Hepatocyte (in vitro differentiated cells): Measurements from ENCODE around the gene SEMA4G. TPM values are rescaled to one million over a fixed set of nuclear protein-coding genes. Genes with fewer than 3 reads are reported as not detected.
"Not testable (repeated sequence)": the region's sequence is repeated elsewhere in the genome, so short reads cannot be mapped to it uniquely, and the experiment has no call there.

Source experiments
- DNase-seq: peaks from one replicate; pipeline ENCODE4 v3.0.0-alpha.2; 2016; ENCODE audit warnings: low spot score
- H2AFZ ChIP-seq: fragments of 200-600 bp; sonication (generic); 2 replicates; pipeline ENCODE4 v1.6.0; 2016; ENCODE audit warnings: antibody characterized with exemption, mild to moderate bottlenecking
- H3K27ac ChIP-seq: fragments of 200-600 bp; sonication (generic); 2 replicates; pipeline ENCODE4 v1.5.1; 2016; ENCODE audit warnings: mild to moderate bottlenecking
- H3K27me3 ChIP-seq: fragments of 200-600 bp; sonication (generic); 2 replicates; pipeline ENCODE4 v1.6.1; 2016
- H3K36me3 ChIP-seq: fragments of 200-600 bp; sonication (generic); replicated peaks from 2 replicates; pipeline ENCODE4 v1.5.1; 2016; ENCODE audit warnings: low read depth; ENCODE audit not compliant: insufficient read depth
- H3K4me1 ChIP-seq: fragments of 200-600 bp; sonication (generic); 2 replicates; pipeline ENCODE4 v1.5.1; 2016; ENCODE audit warnings: mild to moderate bottlenecking, moderate library complexity; ENCODE audit not compliant: insufficient read depth
- H3K4me2 ChIP-seq: fragments of 200-600 bp; sonication (generic); 2 replicates; pipeline ENCODE4 v1.6.0; 2016
- H3K4me3 ChIP-seq: fragments of 200-600 bp; sonication (generic); 2 replicates; pipeline ENCODE4 v1.5.1; 2016; ENCODE audit warnings: mild to moderate bottlenecking
- H3K79me2 ChIP-seq: fragments of 200-600 bp; sonication (generic); 2 replicates; pipeline ENCODE4 v1.6.0; 2017; ENCODE audit warnings: mild to moderate bottlenecking
- H3K9me2 ChIP-seq: fragments of 200-600 bp; sonication (generic); replicated peaks from 2 replicates; pipeline ENCODE4 v1.6.0; 2017; ENCODE audit warnings: mild to moderate bottlenecking; ENCODE audit not compliant: insufficient read depth
- H3K9me3 ChIP-seq: fragments of 200-600 bp; sonication (generic); 2 replicates; pipeline ENCODE4 v1.5.1; 2016; ENCODE audit warnings: low read depth, mild to moderate bottlenecking
- H4K20me1 ChIP-seq: fragments of 200-600 bp; sonication (generic); 2 replicates; pipeline ENCODE4 v1.6.0; 2016; ENCODE audit warnings: mild to moderate bottlenecking; ENCODE audit not compliant: insufficient read depth, poor library complexity, severe bottlenecking
- EZH2 ChIP-seq: fragments of 200-600 bp; sonication (generic); IDR thresholded peaks from 2 replicates; pipeline ENCODE4 v1.6.1; 2016; ENCODE audit warnings: antibody characterized with exemption, mild to moderate bottlenecking, borderline replicate concordance
- EZH2phosphoT487 ChIP-seq: fragments of 200-600 bp; sonication (generic); IDR thresholded peaks from one replicate; pipeline ENCODE4 v1.6.1; 2018; ENCODE audit warnings: antibody characterized with exemption, mild to moderate bottlenecking, low read depth, moderate library complexity; ENCODE audit not compliant: unreplicated experiment, severe bottlenecking
- WGBS: methylation state at CpG from one replicate; pipeline ENCODE4 v1.1.6; 2016; ENCODE audit warnings: low lambda C conversion rate; ENCODE audit errors: missing lambda C conversion rate; 5-methylcytosine and 5-hydroxymethylcytosine counted together
- polyA plus RNA-seq: library from polyadenylated mRNA; unstranded; fragments of >200 nt; fragmentation: Nextera tagmentation; extraction: Ambion mirVana; gene quantifications from 2 replicates; pipeline ENCODE4 v1.2.1, GENCODE V29; 2016
- total RNA-seq: library from RNA; depleted of rRNA; stranded (reverse); fragments of >200 nt; gene quantifications from 2 replicates; pipeline ENCODE4 v1.2.3, GENCODE V29; 2014
- TF ChIP-seq, protein P1 (sequence below): fragments of 200-600 bp; sonication (generic); IDR thresholded peaks from 2 replicates; pipeline ENCODE4 v1.5.1; 2016; ENCODE audit warnings: antibody characterized with exemption, mild to moderate bottlenecking; ENCODE audit not compliant: poor library complexity

Gene SEMA4G
- total and polyA plus RNA-seq, 2 experiments from 2014 or later: 38.9 to 54.8 TPM

- no peak overlapping the region for H2AFZ ChIP-seq
- H3K27me3 ChIP-seq: no peaks in the 10 kb centered on the region
- no peaks in the 10 kb centered on the region for H3K9me3 ChIP-seq
- 53% methylated on average over 4 of the region's 4 CpGs for WGBS
- peaks cover 19% of the 10 kb centered on the region for H3K79me2 ChIP-seq
- no peak overlapping the region for H3K4me3 ChIP-seq
- H3K27ac ChIP-seq: peak overlapping the region; percentile 83
- no peaks in the 10 kb centered on the region for H4K20me1 ChIP-seq
- DNase-seq: peak; percentile 56
- TF ChIP-seq EZH2 (no peak), EZH2phosphoT487 (no peak)
- TF ChIP-seq, protein P1, sequence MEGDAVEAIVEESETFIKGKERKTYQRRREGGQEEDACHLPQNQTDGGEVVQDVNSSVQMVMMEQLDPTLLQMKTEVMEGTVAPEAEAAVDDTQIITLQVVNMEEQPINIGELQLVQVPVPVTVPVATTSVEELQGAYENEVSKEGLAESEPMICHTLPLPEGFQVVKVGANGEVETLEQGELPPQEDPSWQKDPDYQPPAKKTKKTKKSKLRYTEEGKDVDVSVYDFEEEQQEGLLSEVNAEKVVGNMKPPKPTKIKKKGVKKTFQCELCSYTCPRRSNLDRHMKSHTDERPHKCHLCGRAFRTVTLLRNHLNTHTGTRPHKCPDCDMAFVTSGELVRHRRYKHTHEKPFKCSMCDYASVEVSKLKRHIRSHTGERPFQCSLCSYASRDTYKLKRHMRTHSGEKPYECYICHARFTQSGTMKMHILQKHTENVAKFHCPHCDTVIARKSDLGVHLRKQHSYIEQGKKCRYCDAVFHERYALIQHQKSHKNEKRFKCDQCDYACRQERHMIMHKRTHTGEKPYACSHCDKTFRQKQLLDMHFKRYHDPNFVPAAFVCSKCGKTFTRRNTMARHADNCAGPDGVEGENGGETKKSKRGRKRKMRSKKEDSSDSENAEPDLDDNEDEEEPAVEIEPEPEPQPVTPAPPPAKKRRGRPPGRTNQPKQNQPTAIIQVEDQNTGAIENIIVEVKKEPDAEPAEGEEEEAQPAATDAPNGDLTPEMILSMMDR: no peak
- H3K4me1 ChIP-seq: peaks cover 24% of the 10 kb centered on the region
- H3K9me2 ChIP-seq: no peaks in the 10 kb centered on the region
- no peaks in the 10 kb centered on the region for H3K36me3 ChIP-seq
- H3K4me2 ChIP-seq: peak overlapping the region; percentile 98
Observed at GRCh38 chr10:100970914-100971811, 1.9 kb downstream of the SEMA4G start.

- Histone ChIP-seq H3K36me3 (no peaks in the 10 kb centered on the region), H3K4me2 (peak overlapping the region; percentile 98), H3K79me2 (peaks cover 19% of the 10 kb centered on the region), H3K9me2 (no peaks in the 10 kb centered on the region), H3K4me3 (no peak overlapping the region), H3K4me1 (peaks cover 24% of the 10 kb centered on the region), H3K9me3 (no peaks in the 10 kb centered on the region), H3K27ac (peak overlapping the region; percentile 83), H2AFZ (no peak overlapping the region), H4K20me1 (no peaks in the 10 kb centered on the region), H3K27me3 (no peaks in the 10 kb centered on the region)
- no peak for DNase-seq
- TF ChIP-seq EZH2 (no peak), EZH2phosphoT487 (no peak)
- TF ChIP-seq, protein P1: no peak
- 74% methylated on average over 13 of the region's 13 CpGs for WGBS
Observed at GRCh38 chr10:100972115-100972903, 3.0 kb downstream of the SEMA4G start.

DNA sequence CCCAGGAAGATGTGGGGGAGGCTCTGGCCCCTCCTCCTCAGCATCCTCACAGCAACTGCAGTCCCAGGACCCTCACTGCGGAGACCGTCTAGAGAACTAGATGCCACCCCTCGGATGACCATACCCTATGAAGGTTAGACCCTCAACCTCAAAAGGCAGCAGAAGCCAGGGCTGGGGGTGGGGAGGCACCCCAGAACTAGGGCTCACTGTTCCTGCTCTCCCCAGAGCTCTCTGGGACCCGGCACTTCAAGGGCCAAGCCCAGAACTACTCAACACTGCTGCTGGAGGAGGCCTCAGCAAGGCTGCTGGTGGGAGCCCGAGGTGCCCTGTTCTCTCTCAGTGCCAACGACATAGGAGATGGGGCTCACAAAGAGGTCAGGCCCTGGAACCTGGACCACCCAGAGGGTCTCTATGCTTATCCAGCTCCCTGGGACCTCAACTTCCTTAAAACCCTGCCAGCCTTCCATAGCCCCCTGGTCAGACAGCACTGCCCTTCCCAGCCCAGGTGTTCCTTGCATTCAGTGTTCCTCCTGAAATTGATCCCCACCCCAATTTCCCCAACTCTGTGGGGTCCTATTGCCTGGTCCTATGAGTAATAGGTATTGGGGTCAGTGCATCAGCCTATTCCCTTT lies 3.7 kb downstream of the SEMA4G start:
- Histone ChIP-seq H3K79me2 (peaks cover 19% of the 10 kb centered on the region), H3K4me3 (no peak overlapping the region), H3K27me3 (no peaks in the 10 kb centered on the region), H3K4me1 (peaks cover 22% of the 10 kb centered on the region), H3K36me3 (no peaks in the 10 kb centered on the region), H3K4me2 (no peak overlapping the region), H3K9me2 (no peaks in the 10 kb centered on the region), H3K9me3 (no peaks in the 10 kb centered on the region), H3K27ac (peak overlapping the region; percentile 83), H4K20me1 (no peaks in the 10 kb centered on the region), H2AFZ (no peak overlapping the region)
- WGBS: 89% methylated on average over 6 of the region's 6 CpGs
- DNase-seq: no peak
- TF ChIP-seq EZH2 (no peak), EZH2phosphoT487 (no peak)
- TF ChIP-seq, protein P1: no peak

GRCh38 chr10:100975397-100975796 lies 6.1 kb downstream of the SEMA4G start:
- DNase-seq, H3K9me3 ChIP-seq: not testable (repeated sequence)
- WGBS: 88% methylated on average over 8 of the region's 8 CpGs

More at GRCh38 chr10:100975397-100975796, 6.1 kb downstream of the SEMA4G start:
- H3K79me2 ChIP-seq: peaks cover 19% of the 10 kb centered on the region
- not testable (repeated sequence) for H3K27ac ChIP-seq, H3K9me2 ChIP-seq, H3K4me2 ChIP-seq, H4K20me1 ChIP-seq, H3K27me3 ChIP-seq, H3K4me3 ChIP-seq, H2AFZ ChIP-seq, H3K36me3 ChIP-seq
- H3K4me1 ChIP-seq: peaks cover 19% of the 10 kb centered on the region
